SHP77 treated with DMSO at 0.1 percent for 48 hours (cell line): ENCODE results near the gene FMNL2.
"Not testable (repeated sequence)": the region's sequence is repeated elsewhere in the genome, so short reads cannot be mapped to it uniquely, and the experiment has no call there.

ENCODE experiments used
- DNase-seq: peaks from one replicate; lab custom pipeline; 2025; lab: John Stamatoyannopoulos, UW

FMNL2 gene

DNA sequence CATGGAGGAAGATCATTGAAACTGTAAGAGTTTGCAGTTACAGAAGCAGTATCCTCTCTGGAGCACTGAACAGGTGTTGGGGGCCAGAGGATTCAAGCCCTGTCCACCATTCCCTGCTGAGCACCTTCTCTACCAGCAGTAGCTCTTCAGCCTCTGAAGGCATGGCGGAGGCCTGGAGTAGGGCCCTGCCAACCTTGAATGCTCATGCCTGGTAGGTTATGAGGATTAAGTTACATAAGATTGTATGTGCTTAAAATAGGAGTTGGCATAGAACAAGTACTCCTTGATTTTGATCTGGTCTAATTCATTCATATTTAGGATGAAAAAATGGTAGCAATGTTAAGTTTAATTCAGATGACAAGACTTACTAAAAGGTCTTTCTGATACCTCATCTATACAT lies 40.2 kb downstream of the FMNL2 start:
- DNase-seq, result no peak

DNA sequence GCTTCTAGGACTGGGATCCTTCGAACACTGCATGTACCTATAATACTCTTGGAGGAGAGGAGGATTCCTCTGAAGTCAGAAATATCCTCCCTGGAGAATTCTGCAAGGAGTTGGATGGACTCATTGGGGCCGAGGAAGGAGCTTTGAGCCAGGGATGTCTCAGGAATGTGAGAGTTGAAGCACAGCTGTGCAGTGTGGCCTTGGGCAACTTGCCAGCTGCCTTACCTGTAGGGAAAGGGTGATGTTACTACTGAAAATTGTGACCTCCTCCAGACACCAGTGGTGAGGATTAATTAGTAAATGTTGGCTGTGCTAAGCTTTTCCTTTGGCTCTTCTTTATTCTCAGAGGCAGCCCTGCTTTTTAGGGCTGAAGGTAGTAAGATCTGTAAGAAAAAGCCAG lies 41.4 kb downstream of the FMNL2 start:
- no peak for DNase-seq

DNA sequence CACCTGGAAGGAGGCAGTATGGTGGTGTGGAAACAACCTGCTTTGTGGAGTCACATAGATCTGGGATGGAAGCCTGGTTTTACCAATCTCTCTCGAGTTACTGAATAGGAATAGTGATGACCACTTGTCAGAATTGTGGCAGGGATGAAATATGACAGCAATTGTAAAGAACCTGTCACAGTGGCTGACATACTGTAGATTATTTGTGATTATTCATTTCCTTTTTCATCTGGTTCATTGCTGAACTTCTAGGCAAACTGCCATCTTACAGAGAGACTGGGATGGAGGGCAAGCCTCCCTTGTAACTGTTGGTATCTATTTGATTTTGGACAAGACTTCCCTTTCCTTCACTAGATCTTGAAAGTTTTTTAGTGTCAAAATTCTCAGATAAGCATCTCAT lies 42.0 kb downstream of the FMNL2 start:
- no peak for DNase-seq

DNA sequence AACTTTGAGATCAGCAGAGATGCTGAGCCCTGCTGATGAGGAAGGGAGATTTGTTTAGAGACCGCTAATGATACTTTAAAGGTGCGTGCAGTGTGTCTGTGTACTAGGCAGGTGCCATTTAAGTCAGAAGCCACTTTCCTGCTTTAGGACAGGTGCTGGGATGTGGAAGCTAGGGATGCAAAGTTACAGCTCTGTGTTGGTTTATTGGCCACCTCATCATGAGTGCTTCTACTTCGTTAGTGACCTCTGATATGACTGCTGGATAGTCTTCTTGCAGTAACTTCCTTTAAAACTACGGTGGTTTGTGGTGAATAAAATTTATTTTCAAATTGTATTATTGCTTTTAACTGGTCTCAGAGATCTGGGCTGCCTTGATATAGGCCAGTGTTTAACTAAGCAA lies 44.1 kb downstream of the FMNL2 start:
- DNase-seq, result no peak

DNA sequence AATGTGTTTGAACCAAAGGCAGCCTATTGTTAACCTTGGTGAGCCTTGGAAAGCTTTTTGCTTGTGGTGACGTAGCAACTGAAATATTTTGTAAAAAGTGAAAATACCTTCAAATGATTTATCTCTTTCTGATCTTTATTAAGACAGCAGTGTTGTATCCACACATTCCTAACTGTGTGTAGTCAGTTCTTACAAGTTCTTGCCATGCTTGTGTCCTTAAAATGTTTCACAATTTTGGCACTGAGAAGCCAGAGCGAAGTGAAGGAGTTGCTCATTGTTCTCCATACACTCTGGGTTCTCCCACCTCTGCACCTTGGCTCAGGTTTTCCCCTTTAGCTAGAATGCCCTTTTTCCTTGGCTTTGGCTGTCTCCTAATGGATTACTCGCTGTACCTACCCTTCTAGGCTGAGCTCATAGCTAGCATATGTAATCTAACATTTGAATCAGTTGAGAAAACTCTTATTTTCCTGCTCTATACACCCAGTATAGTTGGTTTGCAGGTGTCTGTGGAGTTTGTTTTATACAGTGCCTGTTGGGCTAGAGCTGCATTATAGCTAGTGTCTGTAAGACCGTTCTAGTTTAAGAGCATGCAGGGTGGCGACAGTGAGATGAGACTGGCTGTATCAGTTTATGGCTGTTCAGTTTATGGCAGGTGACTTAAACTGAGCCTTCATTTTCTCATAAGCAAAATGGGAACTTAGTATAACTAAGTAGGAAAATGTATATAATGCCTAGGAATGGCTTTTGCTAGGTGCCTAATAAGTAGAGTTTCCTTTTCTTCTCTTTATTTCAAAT lies 45.5 kb downstream of the FMNL2 start:
- no peak for DNase-seq

DNA sequence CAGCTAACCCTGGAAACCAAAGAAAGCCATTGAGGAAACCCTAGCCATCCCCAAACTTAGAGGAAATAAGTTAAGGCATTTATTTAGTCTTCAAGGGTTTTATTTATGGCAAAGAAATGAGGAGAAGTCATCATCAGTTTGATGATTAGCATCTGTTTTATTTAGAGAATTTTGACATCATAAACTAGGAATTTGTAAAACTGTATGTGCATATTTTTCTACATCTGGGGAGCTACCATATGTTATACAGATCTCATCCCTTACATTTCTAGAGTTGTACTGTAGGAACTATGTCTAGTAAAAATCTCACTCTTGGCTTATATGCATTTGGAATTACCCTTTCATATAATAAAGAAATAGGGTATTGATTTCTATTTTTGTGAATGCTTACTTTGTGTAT lies 48.7 kb downstream of the FMNL2 start:
- no peak for DNase-seq

DNA sequence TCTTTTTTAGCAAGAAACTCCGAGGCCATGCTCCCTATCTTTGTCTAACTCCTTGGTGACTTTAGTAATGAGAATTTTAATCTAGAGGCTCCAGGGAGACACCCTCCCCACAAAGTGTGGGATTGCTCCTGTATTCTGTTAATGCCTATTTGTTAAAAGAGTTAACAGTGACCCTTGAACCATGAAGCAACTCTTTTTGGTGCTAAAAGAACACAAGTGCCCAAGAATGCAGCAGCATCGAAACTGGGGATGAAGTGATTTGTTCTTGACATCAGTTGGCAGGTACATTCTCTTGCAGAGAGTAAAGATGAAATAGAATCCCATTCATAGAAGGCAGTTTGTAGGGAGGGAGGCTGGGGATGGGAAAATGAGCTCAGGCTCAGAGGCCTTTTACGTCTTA lies 50.0 kb downstream of the FMNL2 start:
- DNase-seq, result no peak

DNA sequence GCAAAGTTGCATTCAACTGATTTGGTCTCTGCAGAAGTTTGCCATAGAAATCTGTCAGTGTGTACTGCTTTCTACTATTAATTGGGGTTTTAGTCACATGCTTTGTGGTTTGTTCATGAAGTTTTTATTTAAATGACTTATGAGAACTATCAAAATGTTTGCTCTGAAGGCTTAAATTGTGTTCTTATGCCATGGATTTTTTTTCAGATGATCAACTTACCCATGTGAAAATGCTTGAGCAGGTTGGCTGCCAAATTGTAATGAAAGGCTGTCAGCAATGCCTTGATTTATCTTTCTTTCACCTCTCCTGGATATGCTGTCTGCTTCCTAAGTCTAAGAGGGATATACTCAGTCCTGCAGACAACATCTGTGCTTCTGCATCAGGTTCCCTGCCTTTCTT lies 50.7 kb downstream of the FMNL2 start:
- DNase-seq, result no peak

DNA sequence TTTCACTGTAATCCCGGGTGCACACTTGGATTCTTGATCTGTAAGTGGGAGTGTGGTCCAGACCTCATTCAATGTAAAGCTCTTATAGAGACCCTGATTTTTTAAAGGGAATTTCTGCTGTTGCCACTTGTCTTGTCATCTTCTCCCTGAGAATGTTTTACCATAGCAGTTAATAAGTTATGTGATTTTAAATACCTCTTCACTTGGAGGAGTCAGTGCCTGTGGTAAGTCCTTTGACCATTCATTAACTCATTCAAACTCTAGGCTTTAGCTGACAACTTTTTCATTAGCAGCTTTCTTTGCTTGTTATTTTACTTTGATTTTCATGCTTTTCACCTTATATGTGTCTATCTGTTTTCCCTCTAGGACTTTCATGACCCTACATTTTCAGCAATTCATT lies 51.3 kb downstream of the FMNL2 start:
- no peak for DNase-seq

DNA sequence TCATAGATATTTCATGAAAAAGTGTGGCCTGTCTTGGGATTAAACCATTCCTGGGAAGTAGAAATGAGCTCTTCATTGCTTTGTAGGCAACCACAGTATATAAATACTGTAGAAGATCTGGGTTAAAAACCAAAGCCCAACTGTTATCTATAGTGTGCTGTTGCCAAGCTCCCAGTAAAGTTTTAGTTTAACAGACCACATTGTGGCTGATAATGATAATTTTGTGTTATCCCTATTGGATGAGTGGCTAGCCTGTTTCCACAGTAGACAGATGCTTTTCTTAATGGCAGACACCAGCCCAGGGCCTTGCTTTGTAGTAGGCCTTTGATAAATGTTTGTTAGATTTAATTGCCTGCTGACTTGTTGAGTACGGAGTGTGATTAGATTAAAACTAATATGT lies 52.1 kb downstream of the FMNL2 start:
- no peak for DNase-seq

DNA sequence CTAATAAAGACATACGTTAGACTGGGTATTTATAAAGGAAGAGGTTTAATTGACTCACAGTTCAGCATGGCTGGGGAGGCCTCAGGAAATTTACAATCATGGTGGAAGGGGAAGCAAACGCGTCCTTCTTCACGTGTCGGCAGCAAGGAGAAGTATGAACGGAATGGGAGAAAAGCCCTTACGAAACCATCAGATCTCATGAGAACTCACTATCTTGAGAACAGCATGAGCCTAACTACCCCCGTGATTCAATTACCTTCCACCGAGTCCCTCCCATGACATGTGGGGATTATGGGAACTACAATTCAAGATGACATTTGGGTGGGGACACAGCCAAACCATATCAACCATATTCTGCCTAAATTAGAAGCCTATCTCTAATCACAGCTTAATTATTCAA lies 53.3 kb downstream of the FMNL2 start:
- not testable (repeated sequence) for DNase-seq

DNA sequence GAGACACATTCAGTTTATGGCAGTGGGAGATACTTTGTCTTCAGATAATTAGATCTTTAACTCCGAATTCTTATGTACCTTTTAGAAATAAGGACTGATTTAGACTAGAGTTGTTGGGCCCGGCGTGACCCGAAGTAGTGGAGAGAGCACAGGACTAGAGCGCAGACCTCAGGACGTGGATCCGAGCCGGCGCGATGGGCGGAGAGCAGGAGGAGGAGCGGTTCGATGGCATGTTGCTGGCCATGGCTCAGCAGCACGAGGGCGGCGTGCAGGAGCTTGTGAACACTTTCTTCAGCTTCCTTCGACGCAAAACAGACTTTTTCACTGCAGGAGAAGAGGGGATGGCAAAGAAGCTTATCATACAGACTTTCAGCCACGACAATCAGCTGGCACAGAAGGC lies 54.5 kb downstream of the FMNL2 start:
- no peak for DNase-seq

DNA sequence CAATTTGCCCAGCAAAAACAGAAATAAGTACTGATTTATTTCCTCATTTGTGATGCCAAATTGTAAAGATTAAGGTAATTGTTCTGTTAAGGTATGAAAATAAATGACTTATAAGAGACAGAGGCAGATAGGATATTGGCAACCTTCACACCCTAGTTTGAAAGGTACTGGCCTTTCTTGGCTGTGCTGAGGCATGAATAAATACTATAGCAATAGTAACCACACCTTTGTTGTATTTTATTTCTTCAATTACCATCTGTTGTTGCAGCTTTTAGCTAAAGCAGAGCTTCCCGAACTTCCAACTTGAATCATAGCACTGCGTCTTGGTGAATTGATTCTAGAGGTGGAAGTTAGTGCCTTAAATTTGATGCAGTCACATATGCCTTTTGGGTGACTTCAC lies 55.9 kb downstream of the FMNL2 start:
- no peak for DNase-seq

DNA sequence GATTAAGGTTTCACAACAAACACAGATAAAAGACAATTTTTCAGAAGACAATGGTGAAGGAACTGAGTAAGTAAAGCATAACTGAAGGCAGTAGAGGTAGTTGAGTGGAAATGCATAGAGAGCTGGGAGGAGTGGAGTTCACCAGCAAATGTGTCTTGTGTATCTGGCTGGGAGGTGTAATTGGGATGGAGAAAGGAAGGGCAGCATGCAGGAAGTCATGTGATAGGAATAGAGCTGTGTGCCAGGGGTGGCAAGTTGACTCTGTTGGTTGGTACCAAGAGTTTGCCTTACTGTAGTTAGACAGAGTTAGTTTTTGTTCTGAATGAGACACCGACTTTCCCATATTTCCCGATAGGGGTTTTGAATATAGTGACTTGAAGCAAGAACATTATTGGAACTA lies 56.3 kb downstream of the FMNL2 start:
- DNase-seq, result no peak

DNA sequence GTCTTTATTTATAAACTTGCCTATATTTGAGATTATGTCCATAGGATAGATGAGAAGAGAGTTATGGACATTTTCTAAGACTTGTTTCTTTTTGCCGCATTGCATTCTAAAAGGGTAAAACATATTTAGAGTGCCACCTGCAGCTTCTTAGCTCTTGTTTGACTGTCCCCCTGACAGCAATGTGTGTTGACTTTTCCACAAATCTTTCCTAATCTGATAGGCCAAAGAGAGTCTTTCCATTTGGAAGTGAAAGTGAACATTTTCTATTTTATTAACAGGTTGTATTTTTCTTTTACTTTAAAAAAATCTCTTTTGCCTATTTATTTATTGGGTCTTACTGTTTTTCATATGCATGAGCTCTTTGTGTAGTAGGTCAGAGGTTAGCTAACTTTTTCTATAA lies 58.4 kb downstream of the FMNL2 start:
- no peak for DNase-seq

DNA sequence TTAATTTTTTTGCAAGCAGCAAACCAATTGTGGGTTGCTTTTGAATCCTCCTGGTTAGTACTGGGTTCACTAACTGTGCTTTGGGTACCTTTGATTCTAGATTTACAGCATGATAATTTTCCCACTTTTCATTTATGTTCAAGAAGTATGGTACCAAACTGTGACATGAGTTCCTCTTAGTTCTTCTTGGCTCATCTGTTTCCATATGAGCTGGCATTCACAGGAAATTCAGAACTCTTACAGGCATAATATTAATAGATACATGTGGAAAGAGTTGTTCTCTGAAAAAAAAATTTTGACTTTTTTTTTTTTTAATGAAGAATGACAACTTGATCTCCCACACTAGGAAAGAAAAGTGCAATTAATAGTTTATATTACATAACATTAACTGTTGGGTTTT lies 59.4 kb downstream of the FMNL2 start:
- no peak for DNase-seq

DNA sequence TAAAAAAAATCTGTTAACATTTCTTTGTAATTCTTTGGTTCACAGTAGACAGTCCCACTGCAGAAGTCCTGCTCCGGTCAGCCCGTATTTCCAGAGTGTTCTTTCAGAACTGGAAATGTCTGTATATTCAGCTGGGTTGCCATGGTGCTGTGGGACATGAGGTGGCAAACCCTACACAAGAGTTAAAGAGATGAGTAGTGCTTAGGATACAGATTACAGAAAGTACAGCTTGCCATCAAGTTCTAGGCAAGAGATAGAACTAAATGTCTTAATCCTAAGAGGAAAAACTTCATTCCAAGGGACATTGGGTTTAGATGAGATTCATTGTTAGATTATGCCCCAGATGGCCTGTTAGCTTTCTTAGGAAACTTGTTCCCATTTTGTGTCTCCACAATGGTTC lies 60.1 kb downstream of the FMNL2 start:
- DNase-seq, result no peak

DNA sequence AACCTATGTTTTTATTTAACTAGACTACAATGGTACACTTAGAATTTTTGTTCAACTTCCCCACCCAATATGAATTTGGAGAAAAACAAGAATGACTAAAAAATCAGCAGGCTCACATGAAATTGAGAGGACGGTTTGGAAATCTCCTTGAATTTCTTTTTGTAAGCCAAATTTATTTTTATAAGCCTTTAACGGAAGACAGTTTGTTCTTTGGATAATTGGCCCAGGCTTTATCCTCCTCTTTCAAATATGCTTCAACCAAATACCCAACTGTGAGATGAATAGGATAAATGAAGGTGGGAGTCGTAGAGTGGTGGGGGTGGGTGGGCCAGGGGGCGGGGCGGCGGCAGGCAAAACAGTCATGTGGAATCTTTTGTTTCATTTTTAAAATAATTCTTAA lies 60.6 kb downstream of the FMNL2 start:
- DNase-seq, result no peak

DNA sequence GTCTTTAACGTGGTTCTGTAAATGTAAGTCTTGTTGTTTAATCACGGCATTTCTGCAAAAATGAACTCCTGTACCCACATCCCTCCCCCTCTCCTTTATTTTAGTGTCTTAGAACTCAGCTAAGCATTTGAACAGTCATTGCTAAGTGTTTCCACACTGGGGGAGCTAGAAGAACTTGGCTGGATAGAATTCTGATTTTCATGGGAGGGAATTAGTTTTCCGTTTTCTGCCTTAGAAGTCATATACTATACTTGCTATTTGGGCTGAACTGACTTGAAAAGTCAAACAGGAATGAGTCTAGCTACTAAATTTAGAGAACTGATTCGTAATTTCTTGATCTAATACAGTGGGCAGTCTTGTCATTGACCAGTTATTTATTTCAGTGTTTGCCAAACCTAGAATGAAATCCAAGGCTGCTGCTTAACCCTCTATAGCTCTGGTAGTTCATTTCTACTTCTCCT lies 61.1 kb downstream of the FMNL2 start:
- DNase-seq, result no peak

DNA sequence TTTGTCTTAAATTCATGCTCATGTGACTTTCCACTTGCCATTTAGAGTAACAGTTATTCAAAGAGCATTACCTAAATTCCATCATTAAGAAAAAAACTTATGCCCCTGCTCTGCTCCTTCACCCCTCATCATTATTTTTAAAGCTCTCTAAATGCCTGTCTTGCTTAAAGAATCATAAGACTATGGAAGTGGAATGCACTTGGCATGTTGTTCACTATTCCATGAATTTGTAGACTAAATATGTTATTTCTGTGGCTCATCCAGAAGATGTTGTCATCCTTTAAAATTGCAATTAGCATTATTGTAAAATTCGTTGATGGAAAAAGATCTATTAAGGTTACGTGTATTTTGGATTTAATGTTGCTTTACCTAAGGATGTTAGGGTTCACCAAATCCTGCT lies 61.8 kb downstream of the FMNL2 start:
- DNase-seq, result no peak

DNA sequence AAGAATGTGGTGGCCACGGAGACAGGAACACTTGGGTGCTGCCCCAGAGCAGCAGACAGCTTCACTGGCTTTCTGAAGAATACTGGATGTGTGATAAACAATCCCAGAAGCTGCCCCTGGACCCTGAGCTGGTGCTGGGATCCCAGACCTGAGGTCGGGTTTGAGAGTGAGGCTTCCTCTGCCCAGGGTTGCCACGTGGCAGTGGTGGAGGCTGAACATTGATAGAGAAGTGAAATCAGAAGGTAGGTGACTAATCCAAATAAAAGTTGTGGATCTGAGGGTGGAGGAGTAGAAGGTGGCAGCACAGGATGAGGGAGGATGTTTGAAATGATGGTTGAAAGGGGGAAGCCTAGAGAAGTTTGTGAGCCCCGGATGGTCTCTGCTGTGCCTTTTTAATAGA lies 64.0 kb downstream of the FMNL2 start:
- no peak for DNase-seq

DNA sequence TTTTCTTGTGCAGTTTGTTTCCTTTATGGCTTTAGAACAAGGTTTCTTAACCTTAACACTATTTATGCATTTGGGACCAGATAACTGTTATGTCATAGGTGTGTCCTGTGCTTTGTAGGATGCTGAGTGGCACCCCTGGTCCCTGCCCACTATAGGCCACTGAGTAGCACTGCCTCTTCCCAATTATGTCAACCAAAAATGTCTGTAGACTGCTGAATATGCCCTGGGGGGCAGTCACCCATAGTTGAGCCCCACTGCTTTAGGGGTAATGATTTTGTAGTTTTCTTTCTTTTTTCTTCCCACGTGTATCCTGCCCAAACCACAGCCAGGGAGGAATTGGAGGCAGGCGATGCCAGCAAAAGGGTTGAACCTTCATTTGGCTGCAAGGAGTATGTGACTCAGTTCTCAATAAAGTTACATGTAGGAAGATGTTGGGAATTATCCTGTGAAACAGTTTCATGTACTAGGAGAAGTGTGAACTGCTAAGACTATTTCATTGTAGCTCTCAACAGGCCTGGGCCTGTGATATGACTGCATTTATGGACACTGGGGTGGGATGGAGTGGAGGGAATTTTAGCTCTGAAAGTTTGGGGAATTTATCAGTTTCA lies 65.7 kb downstream of the FMNL2 start:
- DNase-seq, result no peak

DNA sequence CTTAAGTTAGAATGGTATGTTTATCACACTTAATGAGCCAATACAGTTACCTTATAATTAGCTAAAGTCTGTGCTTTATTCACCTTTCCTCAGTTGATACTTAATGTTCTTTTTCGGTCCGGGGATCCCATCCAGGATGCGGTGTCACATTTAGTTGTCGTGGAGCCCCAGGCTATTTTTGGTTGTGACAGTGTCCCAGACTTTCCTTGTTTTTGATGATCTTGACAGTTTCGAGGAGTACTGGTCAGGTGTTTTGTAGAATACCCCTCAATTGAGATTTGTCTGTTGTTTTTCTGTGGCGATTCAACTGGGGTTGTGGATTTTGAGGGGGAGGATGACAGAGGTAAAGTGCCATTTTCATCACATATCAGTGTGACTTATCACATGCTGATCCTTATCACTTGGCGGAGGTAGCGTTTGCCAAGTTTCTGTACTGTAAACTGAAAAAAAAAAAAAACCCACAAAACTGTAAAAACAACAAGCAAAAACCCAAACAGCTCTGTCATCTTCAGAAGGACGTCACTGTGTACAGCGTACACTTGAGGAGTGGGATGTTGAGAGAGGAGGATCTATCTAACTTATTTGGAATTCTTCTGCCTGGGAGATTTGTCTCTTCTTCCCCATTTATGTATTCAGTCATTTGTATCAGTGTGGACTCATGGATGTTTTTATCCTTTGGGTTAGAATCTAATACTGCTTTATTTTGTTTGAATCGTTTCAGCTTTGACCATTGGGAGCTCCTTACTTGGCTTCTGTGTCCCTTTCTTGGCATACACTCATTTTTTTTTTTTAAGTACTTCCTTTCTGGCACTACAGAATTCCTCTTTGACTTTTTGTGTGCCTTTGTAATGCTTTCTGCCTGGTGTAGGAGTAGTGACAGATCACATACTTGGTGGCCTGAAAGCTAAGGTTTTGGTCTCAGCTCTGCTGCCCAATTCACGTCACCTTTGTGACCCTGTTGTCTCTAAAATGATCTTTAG lies 68.1 kb downstream of the FMNL2 start:
- no peak for DNase-seq
